K562 (cell line): ENCODE data around the gene CARM1. TPM values are rescaled to one million over a fixed set of nuclear protein-coding genes. Genes with fewer than 3 reads are reported as not detected.

Experiments
- CBX8 ChIP-seq: fragments of 200-600 bp; sonication (generic); IDR thresholded peaks from 2 replicates; pipeline ENCODE4 v1.6.1; 2012; ENCODE audit warnings: borderline replicate concordance, mixed run types, low read depth, mild to moderate bottlenecking, moderate library complexity, mixed read lengths, low read length, control low read depth, inconsistent platforms; ENCODE audit not compliant: poor library complexity, severe bottlenecking; ENCODE audit errors: extremely low read depth
- CHCHD3 ChIP-seq: fragments of 250-450 bp; sonication (Bioruptor Pico); IDR thresholded peaks from 2 replicates; pipeline ENCODE4 v2.1.2; 2022; ENCODE audit warnings: mild to moderate bottlenecking
- CSDE1 ChIP-seq, 2 experiments: fragments of 450-650 bp; IDR thresholded peaks; 2 replicates each; pipeline ENCODE4 v1.6.1; 2016; ENCODE audit warnings: mild to moderate bottlenecking in 1 of 2
- FOXA3 ChIP-seq, 2 experiments: fragments of 450-650 bp in 1 of 2; sonication (generic) in 1 of 2; formaldehyde crosslinking; IDR thresholded peaks in 1 of 2; conservative IDR thresholded peaks in 1 of 2; 2 replicates each; pipeline versions ENCODE4 v1.4.0 to v1.8.0; 2020 to 2022; ENCODE audit warnings: mild to moderate bottlenecking in 2 of 2, missing genetic modification reagents in 1 of 2
- FOXK2 ChIP-seq, 2 experiments: fragments of 450-650 bp; IDR thresholded peaks in 1 of 2; conservative IDR thresholded peaks in 1 of 2; 2 replicates each; pipeline ENCODE4 v1.6.1; 2016; ENCODE audit warnings: low read depth in 2 of 2, mild to moderate bottlenecking in 1 of 2
- HMG20A ChIP-seq: fragments of 450-650 bp; formaldehyde crosslinking; conservative IDR thresholded peaks from 2 replicates; pipeline ENCODE4 v1.4.0; 2020; ENCODE audit warnings: mild to moderate bottlenecking, mixed read lengths
- MEIS2 ChIP-seq: fragments of 450-650 bp; IDR thresholded peaks from 2 replicates; pipeline ENCODE4 v1.6.1; 2014; ENCODE audit warnings: mild to moderate bottlenecking; ENCODE audit not compliant: partially characterized antibody
- NCOA1 ChIP-seq: fragments of 450-650 bp; IDR thresholded peaks from 2 replicates; pipeline ENCODE4 v1.6.1; 2016; ENCODE audit warnings: low read depth
- NEUROD1 ChIP-seq: fragments of 150-350 bp; IDR thresholded peaks from 2 replicates; pipeline ENCODE4 v1.6.1; 2014; ENCODE audit warnings: borderline replicate concordance, low read length, low read depth; ENCODE audit not compliant: partially characterized antibody
- NFYB ChIP-seq: IDR thresholded peaks from 2 replicates; pipeline ENCODE4 v1.6.1; 2011; ENCODE audit warnings: mild to moderate bottlenecking, moderate library complexity; ENCODE audit not compliant: insufficient read length; ENCODE audit errors: extremely low read depth
- PHF8 ChIP-seq: fragments of 200-600 bp; sonication (generic); IDR thresholded peaks from 2 replicates; pipeline ENCODE4 v1.6.1; 2012; ENCODE audit warnings: mixed run types, mild to moderate bottlenecking, inconsistent platforms, low read length, moderate library complexity, borderline replicate concordance
- PURB ChIP-seq: sonication (generic); formaldehyde crosslinking; IDR thresholded peaks from 2 replicates; pipeline ENCODE4 v1.9.0; 2021; ENCODE audit warnings: low read depth, mild to moderate bottlenecking, missing genetic modification reagents
- SAP30 ChIP-seq: fragments of 200-600 bp; sonication (generic); IDR thresholded peaks from 2 replicates; pipeline ENCODE4 v1.6.1; 2012; ENCODE audit warnings: borderline replicate concordance, low read depth, mild to moderate bottlenecking, moderate library complexity, low read length, control low read depth, inconsistent platforms; ENCODE audit not compliant: insufficient read depth, poor library complexity, severe bottlenecking
- SPI1 ChIP-seq: IDR thresholded peaks from 2 replicates; pipeline ENCODE4 v1.6.1; 2011; ENCODE audit warnings: low read depth, low read length, control low read depth, borderline replicate concordance
- ZNF239 ChIP-seq: fragments of 250-450 bp; sonication (Bioruptor Pico); IDR thresholded peaks from 2 replicates; pipeline ENCODE4 v1.4.0; 2020; ENCODE audit warnings: mild to moderate bottlenecking
- ZNF561 ChIP-seq: fragments of 450-650 bp; formaldehyde crosslinking; conservative IDR thresholded peaks from 2 replicates; pipeline ENCODE4 v1.4.0; 2020; ENCODE audit warnings: mild to moderate bottlenecking, moderate library complexity
- ZZZ3 ChIP-seq: fragments of 450-650 bp; IDR thresholded peaks from 2 replicates; pipeline ENCODE4 v1.6.1; 2016; ENCODE audit warnings: antibody characterized with exemption, mild to moderate bottlenecking, moderate library complexity
- polyA plus RNA-seq, 8 experiments: library from polyadenylated mRNA; depleted of rRNA in 4 of 8; stranded (reverse) in 5 of 8; unstranded in 3 of 8; fragments of >200 nt; fragmentation: Nextera tagmentation in 2 of 8; fragmentation: Illumina TruSeq in 1 of 8; extraction: Ambion mirVana in 2 of 8; extraction: Trizol in 1 of 8; gene quantifications; 2 replicates each; pipeline versions ENCODE4 v1.2.1 to v1.2.3, GENCODE V29; 2011 to 2014; ENCODE audit warnings: inconsistent platforms in 1 of 8, missing spikeins in 1 of 8
- total RNA-seq, 7 experiments: library from RNA; depleted of rRNA in 6 of 7; stranded (reverse); fragments of >200 nt in 6 of 7; fragmentation: Illumina TruSeq in 2 of 7; extraction: Trizol in 2 of 7; gene quantifications; 2 replicates each; pipeline versions ENCODE4 v1.2.1 to v1.2.3, GENCODE V29; 2011 to 2021; ENCODE audit warnings: low replicate concordance in 1 of 7
- TF ChIP-seq, protein P1 (sequence below), 3 experiments: IDR thresholded peaks in 2 of 3; conservative IDR thresholded peaks in 1 of 3; 2 replicates each; pipeline ENCODE4 v1.5.1; 2011 to 2012; ENCODE audit warnings: low read length in 3 of 3, mild to moderate bottlenecking in 3 of 3, control low read depth in 2 of 3, improper control_type of control experiment in 1 of 3, inconsistent platforms in 1 of 3, low read depth in 1 of 3, mixed read lengths in 1 of 3, moderate library complexity in 1 of 3; ENCODE audit not compliant: insufficient read depth in 2 of 3
- TF ChIP-seq, protein P2 (sequence below), 2 experiments: fragments of 150-350 bp in 1 of 2; IDR thresholded peaks; 2 replicates each; pipeline ENCODE4 v1.6.1; 2012 to 2016; ENCODE audit warnings: low read depth in 2 of 2, low read length in 2 of 2, mild to moderate bottlenecking in 1 of 2, moderate library complexity in 1 of 2
- TF ChIP-seq, protein P3 (sequence below): fragments of 250-450 bp; sonication (Bioruptor Pico); IDR thresholded peaks from 2 replicates; pipeline ENCODE4 v1.8.0; 2022; ENCODE audit warnings: moderate library complexity, mild to moderate bottlenecking, inconsistent platforms

Gene CARM1
- total and polyA plus RNA-seq, 9 of the 15 experiments (the other 6 are each of a cell fraction or from before 2014, with no cell fraction given): 0.36 to 86.0 (median 29.7) TPM

DNA sequence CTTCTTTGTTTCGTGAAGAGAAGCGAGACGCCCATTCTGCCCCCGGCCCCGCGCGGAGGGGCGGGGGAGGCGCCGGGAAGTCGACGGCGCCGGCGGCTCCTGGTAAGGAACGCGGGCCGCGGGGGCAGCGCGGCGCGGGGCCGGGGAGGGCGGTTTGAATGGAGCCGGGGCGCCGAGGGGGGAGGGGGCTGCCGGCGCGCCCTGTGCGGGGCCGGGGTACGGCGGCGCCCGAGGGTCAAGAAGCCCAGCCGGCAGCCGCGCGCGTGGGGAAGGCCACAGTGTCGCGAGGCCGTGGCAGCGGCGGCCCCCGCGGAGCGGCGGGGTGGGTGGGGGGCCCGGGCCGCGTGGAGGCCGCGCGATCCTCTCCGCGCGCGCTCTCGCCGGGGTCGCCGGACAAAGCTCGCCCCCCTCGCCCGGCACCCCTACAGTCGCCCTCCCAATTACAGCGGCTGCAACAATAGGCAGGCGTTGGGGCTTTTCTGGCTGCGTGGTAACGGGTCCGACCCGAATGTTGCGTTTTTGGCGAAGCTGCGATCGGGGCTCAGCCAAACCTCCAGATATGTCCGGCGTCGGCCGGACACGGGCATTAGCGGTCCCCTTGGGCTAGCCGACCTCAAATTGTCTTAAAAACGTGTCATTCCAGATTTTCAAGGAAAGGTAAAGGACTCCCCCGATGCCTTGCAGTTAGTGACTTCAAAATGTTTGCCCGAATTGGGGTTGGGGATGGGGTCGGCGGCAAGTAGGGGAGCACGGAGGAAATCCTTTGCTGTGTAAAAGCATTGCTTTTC is 89.9 kb downstream of the CARM1 start (continued):
- TF ChIP-seq, protein P1, sequence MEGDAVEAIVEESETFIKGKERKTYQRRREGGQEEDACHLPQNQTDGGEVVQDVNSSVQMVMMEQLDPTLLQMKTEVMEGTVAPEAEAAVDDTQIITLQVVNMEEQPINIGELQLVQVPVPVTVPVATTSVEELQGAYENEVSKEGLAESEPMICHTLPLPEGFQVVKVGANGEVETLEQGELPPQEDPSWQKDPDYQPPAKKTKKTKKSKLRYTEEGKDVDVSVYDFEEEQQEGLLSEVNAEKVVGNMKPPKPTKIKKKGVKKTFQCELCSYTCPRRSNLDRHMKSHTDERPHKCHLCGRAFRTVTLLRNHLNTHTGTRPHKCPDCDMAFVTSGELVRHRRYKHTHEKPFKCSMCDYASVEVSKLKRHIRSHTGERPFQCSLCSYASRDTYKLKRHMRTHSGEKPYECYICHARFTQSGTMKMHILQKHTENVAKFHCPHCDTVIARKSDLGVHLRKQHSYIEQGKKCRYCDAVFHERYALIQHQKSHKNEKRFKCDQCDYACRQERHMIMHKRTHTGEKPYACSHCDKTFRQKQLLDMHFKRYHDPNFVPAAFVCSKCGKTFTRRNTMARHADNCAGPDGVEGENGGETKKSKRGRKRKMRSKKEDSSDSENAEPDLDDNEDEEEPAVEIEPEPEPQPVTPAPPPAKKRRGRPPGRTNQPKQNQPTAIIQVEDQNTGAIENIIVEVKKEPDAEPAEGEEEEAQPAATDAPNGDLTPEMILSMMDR (IDR thresholded peaks at IDR 0.05 in 2 of 3, conservative IDR thresholded peaks at IDR 0.05 in 1 of 3; ENCODE audit: insufficient read depth in 2 of 3, low read depth in 1 of 3, low read length in 3 of 3): peak in 1 of 3 experiments; percentile 3; a peak in 1 of 6 replicates
- TF ChIP-seq NEUROD1 (no peak), PURB (CRISPR knock-in tag) (no peak), PHF8 (peak; percentile 65; the same call in 1 of the 2 replicates), ZNF561 (no peak), CSDE1 (IDR thresholded peaks at IDR 0.05) (no peak), ZZZ3 (no peak), FOXA3 (CRISPR knock-in tag; conservative IDR thresholded peaks at IDR 0.05 in 1 of 2, IDR thresholded peaks at IDR 0.05 in 1 of 2) (no peak), SAP30 (peak; percentile 55), ZNF239 (CRISPR knock-in tag) (no peak), FOXK2 (conservative IDR thresholded peaks at IDR 0.05 in 1 of 2, IDR thresholded peaks at IDR 0.05 in 1 of 2; ENCODE audit: low read depth in 2 of 2) (no peak), MEIS2 (no peak), NCOA1 (no peak), SPI1 (no peak), HMG20A (no peak), CBX8 (no peak), CHCHD3 (no peak), NFYB (no peak)
- TF ChIP-seq, protein P2, sequence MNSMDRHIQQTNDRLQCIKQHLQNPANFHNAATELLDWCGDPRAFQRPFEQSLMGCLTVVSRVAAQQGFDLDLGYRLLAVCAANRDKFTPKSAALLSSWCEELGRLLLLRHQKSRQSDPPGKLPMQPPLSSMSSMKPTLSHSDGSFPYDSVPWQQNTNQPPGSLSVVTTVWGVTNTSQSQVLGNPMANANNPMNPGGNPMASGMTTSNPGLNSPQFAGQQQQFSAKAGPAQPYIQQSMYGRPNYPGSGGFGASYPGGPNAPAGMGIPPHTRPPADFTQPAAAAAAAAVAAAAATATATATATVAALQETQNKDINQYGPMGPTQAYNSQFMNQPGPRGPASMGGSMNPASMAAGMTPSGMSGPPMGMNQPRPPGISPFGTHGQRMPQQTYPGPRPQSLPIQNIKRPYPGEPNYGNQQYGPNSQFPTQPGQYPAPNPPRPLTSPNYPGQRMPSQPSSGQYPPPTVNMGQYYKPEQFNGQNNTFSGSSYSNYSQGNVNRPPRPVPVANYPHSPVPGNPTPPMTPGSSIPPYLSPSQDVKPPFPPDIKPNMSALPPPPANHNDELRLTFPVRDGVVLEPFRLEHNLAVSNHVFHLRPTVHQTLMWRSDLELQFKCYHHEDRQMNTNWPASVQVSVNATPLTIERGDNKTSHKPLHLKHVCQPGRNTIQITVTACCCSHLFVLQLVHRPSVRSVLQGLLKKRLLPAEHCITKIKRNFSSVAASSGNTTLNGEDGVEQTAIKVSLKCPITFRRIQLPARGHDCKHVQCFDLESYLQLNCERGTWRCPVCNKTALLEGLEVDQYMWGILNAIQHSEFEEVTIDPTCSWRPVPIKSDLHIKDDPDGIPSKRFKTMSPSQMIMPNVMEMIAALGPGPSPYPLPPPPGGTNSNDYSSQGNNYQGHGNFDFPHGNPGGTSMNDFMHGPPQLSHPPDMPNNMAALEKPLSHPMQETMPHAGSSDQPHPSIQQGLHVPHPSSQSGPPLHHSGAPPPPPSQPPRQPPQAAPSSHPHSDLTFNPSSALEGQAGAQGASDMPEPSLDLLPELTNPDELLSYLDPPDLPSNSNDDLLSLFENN (IDR thresholded peaks at IDR 0.05; ENCODE audit: low read depth in 2 of 2, low read length in 2 of 2): no peak
- TF ChIP-seq, protein P3, sequence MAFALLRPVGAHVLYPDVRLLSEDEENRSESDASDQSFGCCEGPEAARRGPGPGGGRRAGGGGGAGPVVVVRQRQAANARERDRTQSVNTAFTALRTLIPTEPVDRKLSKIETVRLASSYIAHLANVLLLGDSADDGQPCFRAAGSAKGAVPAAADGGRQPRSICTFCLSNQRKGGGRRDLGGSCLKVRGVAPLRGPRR (CRISPR knock-in tag): no peak
